ENCODE measurements around the gene GFI1.
"Not testable (repeated sequence)": the region's sequence is repeated elsewhere in the genome, so short reads cannot be mapped to it uniquely, and the experiment has no call there.

GFI1 gene

GRCh38 chr1:92486251-92487077 lies at the start of gene GFI1:
Gene GFI1, minus strand, starts transcription at chr1:92486925. Its CDS starts 3,438 bp downstream, at chr1:92483487.
- peak; percentile 69 to 71 for DNase-seq (ENCODE audit: low read depth in 2 of 2)

- DNase-seq (ENCODE audit: low read depth in 2 of 2) = not testable (repeated sequence)
Measured at GRCh38 chr1:92532371-92532770, 45.6 kb upstream of the GFI1 start.

- DNase-seq (ENCODE audit: low read depth in 2 of 2) = not testable (repeated sequence)
Measured at GRCh38 chr1:92531939-92532338, 45.2 kb upstream of the GFI1 start.

- no peak for DNase-seq (ENCODE audit: low read depth in 2 of 2)
Measured at GRCh38 chr1:92527670-92528069, 40.9 kb upstream of the GFI1 start.

GRCh38 chr1:92524944-92525590 lies 38.3 kb upstream of the GFI1 start:
- not testable (repeated sequence) for DNase-seq (ENCODE audit: low read depth in 2 of 2)

DNA sequence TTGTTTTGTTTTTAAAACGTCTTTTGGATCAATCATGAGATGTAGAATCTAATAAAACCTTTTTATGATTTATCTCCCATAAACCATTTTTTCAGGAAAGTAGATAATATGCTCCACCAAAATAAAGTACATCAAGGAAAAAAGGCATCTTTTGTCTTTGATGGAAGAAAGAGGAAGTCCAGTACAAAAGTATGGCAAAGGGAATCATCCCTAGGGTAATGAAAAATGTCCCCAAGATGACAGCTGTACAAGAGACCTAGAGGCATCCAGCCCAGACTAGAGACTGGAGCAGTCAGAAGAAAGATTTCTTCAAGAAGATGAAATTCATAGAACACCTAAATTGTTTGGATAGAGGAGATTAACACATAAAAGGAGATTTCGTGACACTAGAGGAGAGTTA lies 32.3 kb upstream of the GFI1 start:
- DNase-seq (ENCODE audit: low read depth in 2 of 2) = no peak

GRCh38 chr1:92516574-92516973 lies 29.8 kb upstream of the GFI1 start:
- DNase-seq (ENCODE audit: low read depth in 2 of 2) = no peak

DNA sequence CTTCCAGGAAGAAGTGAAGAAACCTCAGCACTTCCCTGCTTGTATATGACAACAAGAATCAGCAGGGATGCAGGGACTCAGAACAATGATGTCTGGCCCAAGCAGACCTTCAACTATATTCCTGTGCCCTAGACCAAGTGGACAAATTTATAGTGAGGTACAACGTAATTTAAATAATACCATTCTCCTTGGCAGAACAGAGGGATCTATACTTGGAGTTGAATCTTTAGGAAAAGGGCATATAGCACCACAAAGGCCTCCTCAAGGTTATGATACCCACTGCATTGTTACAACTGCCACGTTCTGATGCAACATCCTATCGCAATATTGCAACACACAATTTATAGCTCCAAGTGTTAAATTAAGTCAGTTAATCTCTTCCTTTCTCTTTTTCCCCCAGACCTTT lies 29.1 kb upstream of the GFI1 start:
- DNase-seq (ENCODE audit: low read depth in 2 of 2) = no peak

DNA sequence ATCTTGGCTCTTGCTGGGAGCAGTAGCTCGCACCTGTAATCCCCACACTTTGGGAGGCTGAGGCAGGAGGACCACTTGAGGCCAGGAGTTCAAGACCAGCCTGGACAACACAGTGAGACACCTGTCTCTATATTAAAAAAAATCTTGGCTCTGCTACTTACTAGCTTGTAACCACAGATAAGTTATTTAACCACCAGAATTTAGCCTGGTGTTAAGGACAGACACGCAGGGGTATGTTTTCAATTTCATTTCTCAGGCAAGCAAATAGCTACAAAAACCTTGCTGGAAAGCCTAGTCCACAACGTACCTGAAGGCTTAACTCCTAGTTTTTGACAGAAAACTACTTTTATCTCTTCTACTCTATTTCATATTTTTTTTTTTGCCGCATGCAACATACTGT lies 24.8 kb upstream of the GFI1 start:
- DNase-seq (ENCODE audit: low read depth in 2 of 2) = no peak

- no peak for DNase-seq (ENCODE audit: low read depth in 2 of 2)
Measured at GRCh38 chr1:92509619-92510018, 22.9 kb upstream of the GFI1 start.

DNA sequence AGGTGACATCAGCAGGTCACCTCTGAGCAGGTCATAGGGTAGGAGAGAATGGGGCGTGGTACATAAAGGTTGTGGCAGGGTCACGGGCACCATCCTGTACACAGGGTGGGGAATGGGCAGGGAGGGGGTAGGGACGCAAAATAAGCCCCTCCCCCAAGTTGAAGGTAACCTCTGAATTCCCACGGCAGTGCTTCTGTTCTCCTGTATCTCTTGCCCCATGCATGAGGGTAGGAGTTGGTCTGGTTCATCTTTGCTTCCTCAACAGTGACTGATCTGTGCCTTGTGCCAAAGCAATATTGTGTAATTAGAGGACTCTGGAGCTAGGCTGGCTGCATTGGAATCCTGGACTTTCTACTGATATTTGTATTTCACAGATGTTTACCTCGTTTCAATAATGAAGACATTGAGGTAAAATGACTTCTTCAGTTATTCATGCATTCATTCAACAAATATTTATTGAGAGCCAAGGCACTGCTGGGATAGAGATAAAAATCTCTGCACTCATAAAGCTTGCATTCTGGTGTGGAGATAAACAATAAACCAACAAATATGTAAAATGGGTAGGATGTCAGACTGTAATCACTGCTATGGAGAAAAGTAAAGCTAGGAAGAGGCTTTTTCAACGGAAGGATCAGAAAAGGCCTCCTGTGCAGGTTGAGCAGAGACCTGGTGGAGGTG lies 18.4 kb upstream of the GFI1 start:
- DNase-seq (ENCODE audit: low read depth in 2 of 2) = no peak

DNA sequence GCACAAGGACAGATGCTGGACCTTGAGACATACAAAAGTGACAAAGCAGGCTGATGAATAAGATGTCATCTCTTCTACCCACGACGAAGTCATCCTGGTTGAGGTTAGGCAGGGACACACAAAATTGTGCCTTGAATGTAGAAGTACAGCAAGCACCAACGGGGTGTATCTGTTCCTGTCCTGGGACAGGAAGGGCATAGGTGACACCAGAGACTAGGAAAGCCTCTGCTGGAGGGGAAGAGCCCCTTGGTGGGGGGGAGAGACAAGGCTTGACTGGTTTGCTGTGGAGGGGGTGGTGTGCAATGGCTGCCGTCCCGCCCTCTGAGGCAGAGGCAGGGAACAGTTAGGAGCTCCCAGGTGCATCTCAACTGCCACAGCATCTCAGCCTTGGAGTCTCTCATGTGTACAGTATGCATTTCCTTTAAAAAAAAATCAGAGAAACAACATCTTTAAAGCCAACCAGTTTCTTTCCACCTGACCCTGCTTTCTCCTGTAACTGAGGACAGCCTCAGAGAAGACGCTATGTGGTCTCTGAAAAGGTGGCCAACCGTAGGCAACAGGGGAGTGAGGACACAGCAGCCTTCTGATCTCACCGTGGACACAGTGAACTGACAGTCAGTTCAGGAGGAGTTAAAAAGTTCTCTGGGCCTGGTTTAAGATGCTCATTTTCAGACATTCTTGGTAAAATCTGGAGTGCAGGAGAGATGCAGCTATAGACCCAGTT lies 17.7 kb upstream of the GFI1 start:
- DNase-seq (ENCODE audit: low read depth in 2 of 2) = no peak

- no peak for DNase-seq (ENCODE audit: low read depth in 2 of 2)
Measured at GRCh38 chr1:92503926-92504285, 17.2 kb upstream of the GFI1 start.

- DNase-seq (ENCODE audit: low read depth in 2 of 2) = no peak
Measured at GRCh38 chr1:92503043-92503925, 16.6 kb upstream of the GFI1 start.

DNA sequence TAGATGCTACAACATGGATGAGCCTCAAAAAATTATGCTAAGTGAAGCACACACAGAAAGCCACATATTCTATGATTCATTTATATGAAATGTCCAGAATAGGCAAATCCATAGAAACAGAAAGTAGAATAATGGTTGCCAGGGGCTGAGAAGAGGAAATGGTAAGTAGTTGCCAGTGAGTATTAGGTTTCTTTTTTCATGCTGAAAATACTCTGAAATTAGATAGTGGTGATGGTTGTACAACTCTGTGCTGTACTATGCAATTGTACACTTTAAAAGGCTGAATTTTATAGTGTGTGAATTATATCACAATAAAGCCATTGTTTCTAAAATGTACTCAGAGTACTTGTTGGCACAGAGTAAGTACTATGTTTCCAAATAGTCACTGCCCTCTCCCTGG lies 15.5 kb upstream of the GFI1 start:
- DNase-seq (ENCODE audit: low read depth in 2 of 2) = no peak

DNA sequence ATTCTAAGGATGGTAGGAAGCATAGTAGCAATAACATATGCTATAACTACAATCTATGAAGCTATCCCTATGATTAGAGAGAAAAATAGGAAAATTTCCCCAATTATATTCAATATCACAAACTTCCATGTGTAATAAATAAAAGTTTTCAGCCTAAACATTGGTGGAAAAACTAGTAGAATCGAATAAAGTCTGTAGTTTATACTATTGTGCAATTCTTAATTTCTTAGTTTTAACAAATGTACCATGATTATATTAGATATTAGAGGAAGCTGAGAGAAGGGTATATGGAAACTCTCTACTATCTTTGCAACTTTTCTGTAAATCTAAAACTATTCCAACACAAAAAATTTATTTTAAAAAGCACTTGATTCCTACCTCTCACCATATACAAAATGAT lies 13.8 kb upstream of the GFI1 start:
- no peak for DNase-seq (ENCODE audit: low read depth in 2 of 2)

DNA sequence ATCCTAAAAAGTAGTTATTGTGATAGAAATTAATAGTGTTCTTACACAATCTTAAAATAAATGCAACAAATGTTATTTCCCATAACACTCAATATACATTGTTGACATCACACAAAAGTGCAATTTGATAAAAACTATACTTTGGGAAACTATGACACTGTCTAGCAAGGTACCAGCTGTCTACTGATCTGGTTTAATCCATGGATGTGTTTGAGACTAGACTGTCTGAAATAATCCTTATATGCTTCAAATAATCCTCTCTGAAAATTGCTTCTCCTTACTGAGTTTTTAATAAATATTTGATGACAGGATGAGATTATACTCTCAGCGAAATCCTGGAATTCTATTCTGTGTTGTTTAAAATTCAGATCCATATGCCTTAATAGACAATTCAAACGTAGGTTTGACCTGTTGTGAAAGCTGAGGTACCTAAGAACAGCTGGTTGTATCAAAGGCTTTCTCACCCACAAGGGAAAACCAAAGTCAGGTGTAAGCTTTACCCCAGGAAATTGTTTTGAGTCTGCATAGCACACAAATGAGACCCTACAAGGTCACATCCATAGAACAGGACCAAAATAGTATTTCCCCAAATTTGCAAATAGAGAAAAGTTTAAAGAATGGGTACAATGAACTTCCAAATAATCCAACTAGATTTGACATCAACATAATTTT lies 8.8 kb upstream of the GFI1 start:
- DNase-seq (ENCODE audit: low read depth in 2 of 2) = no peak

- no peak for DNase-seq (ENCODE audit: low read depth in 2 of 2)
Measured at GRCh38 chr1:92494485-92495141, 7.9 kb upstream of the GFI1 start.

- DNase-seq (ENCODE audit: low read depth in 2 of 2) = no peak
Measured at GRCh38 chr1:92493139-92493538, 6.4 kb upstream of the GFI1 start.

DNA sequence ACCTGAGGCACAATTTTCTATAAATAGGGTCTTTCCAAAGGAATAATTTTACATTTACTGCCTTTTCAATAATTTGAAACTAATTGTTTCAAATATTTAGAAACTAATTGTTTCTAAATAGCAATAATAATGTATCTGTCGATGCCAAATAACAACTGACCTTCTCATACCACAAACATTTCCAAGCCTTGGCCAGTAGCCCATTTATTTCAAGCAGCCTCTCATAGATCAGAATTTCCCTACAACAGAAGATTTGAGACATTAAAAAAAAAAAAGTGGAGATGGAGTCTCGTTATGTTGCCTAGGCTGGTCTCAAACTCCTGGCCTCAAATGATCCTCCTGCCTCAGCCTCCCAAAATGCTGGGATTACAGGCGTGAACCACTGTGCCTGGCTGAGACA lies 2.1 kb upstream of the GFI1 start:
- no peak for DNase-seq (ENCODE audit: low read depth in 2 of 2)
